Measurements from ENCODE around the gene PPL.

PPL gene

DNA sequence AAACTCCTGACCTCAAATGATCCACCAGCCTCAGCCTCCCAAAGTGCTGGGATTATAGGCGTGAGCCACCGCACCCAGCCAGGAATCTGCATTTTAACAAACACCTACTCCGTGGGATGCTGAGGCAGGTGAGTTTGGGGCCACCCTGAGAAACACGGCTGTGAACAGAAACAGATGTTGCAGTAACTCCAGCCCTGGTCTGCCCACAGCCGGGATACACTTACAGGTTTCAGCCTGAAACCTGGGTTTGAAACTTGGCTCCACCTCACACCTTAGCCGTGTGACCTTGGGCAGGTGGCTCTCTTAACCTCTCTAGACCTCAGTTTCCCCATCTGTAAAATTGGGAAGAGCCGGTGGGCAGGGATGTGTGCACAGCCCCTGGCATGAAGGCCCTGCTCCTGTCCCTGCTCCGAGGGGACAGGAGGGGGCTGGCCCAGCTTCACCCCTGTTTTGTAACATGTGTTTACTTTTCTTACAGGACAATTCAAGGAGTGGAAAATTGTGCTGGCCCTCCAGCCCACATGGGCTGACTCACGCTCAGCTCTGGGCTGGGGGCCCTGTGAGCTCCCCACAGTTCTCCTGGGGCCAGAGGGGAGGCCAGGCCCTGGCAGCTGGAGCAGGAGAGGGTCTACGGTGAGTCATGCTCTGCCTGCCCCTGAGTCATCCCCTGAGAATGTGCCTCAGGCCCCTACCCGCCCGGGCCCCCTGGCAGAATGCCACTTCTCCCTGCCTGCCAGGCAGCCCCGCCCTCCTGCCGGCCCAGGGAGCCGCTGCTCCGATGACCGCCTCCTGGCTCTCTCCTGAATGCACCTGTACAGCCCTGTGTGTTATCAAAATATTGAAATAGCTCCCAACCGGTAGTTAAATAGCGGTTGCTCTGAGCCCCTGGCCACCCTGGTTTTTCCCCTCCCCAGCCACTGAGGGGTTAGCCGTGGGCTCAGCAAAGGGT, 7.7 kb upstream of the PPL start (continued):
- TF ChIP-seq, protein P1, sequence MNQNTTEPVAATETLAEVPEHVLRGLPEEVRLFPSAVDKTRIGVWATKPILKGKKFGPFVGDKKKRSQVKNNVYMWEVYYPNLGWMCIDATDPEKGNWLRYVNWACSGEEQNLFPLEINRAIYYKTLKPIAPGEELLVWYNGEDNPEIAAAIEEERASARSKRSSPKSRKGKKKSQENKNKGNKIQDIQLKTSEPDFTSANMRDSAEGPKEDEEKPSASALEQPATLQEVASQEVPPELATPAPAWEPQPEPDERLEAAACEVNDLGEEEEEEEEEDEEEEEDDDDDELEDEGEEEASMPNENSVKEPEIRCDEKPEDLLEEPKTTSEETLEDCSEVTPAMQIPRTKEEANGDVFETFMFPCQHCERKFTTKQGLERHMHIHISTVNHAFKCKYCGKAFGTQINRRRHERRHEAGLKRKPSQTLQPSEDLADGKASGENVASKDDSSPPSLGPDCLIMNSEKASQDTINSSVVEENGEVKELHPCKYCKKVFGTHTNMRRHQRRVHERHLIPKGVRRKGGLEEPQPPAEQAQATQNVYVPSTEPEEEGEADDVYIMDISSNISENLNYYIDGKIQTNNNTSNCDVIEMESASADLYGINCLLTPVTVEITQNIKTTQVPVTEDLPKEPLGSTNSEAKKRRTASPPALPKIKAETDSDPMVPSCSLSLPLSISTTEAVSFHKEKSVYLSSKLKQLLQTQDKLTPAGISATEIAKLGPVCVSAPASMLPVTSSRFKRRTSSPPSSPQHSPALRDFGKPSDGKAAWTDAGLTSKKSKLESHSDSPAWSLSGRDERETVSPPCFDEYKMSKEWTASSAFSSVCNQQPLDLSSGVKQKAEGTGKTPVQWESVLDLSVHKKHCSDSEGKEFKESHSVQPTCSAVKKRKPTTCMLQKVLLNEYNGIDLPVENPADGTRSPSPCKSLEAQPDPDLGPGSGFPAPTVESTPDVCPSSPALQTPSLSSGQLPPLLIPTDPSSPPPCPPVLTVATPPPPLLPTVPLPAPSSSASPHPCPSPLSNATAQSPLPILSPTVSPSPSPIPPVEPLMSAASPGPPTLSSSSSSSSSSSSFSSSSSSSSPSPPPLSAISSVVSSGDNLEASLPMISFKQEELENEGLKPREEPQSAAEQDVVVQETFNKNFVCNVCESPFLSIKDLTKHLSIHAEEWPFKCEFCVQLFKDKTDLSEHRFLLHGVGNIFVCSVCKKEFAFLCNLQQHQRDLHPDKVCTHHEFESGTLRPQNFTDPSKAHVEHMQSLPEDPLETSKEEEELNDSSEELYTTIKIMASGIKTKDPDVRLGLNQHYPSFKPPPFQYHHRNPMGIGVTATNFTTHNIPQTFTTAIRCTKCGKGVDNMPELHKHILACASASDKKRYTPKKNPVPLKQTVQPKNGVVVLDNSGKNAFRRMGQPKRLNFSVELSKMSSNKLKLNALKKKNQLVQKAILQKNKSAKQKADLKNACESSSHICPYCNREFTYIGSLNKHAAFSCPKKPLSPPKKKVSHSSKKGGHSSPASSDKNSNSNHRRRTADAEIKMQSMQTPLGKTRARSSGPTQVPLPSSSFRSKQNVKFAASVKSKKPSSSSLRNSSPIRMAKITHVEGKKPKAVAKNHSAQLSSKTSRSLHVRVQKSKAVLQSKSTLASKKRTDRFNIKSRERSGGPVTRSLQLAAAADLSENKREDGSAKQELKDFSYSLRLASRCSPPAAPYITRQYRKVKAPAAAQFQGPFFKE (tag by site-specific recombination; IDR thresholded peaks at IDR 0.05; ENCODE audit: borderline replicate concordance), result no peak
- TF ChIP-seq, protein P2, sequence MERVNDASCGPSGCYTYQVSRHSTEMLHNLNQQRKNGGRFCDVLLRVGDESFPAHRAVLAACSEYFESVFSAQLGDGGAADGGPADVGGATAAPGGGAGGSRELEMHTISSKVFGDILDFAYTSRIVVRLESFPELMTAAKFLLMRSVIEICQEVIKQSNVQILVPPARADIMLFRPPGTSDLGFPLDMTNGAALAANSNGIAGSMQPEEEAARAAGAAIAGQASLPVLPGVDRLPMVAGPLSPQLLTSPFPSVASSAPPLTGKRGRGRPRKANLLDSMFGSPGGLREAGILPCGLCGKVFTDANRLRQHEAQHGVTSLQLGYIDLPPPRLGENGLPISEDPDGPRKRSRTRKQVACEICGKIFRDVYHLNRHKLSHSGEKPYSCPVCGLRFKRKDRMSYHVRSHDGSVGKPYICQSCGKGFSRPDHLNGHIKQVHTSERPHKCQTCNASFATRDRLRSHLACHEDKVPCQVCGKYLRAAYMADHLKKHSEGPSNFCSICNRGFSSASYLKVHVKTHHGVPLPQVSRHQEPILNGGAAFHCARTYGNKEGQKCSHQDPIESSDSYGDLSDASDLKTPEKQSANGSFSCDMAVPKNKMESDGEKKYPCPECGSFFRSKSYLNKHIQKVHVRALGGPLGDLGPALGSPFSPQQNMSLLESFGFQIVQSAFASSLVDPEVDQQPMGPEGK (tag by site-specific recombination; IDR thresholded peaks at IDR 0.05), result peak; percentile 100
- TF ChIP-seq, protein P3, sequence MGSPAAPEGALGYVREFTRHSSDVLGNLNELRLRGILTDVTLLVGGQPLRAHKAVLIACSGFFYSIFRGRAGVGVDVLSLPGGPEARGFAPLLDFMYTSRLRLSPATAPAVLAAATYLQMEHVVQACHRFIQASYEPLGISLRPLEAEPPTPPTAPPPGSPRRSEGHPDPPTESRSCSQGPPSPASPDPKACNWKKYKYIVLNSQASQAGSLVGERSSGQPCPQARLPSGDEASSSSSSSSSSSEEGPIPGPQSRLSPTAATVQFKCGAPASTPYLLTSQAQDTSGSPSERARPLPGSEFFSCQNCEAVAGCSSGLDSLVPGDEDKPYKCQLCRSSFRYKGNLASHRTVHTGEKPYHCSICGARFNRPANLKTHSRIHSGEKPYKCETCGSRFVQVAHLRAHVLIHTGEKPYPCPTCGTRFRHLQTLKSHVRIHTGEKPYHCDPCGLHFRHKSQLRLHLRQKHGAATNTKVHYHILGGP (tag by site-specific recombination; IDR thresholded peaks at IDR 0.05), result no peak
- peak; percentile 94 for TF ChIP-seq ZBTB20 (tag by site-specific recombination; IDR thresholded peaks at IDR 0.05)
- no peak for TF ChIP-seq ZNF560 (tag by site-specific recombination; IDR thresholded peaks at IDR 0.05; ENCODE audit: borderline replicate concordance)
- TF ChIP-seq ZNF221 (tag by site-specific recombination; IDR thresholded peaks at IDR 0.05; ENCODE audit: borderline replicate concordance), result peak; percentile 82; the same call in 1 of the 2 replicates
- TF ChIP-seq ZFP69B (tag by site-specific recombination; IDR thresholded peaks at IDR 0.05), result peak; percentile 91
- no peak for TF ChIP-seq ZNF48 (tag by site-specific recombination; IDR thresholded peaks at IDR 0.05)
- peak; percentile 98 for TF ChIP-seq ZNF24 (tag by site-specific recombination; IDR thresholded peaks at IDR 0.05)
- no peak for TF ChIP-seq RBAK (tag by site-specific recombination; IDR thresholded peaks at IDR 0.05)
- no peak for TF ChIP-seq HOXD13 (CRISPR knock-in tag; IDR thresholded peaks at IDR 0.05; ENCODE audit: borderline replicate concordance)
- TF ChIP-seq GLI2 (tag by site-specific recombination; IDR thresholded peaks at IDR 0.05; ENCODE audit: borderline replicate concordance, low read depth), result peak; percentile 81; the same call in 1 of the 2 replicates
- peak; percentile 38; the same call in 1 of the 2 replicates for TF ChIP-seq ZBTB7A (tag by site-specific recombination; IDR thresholded peaks at IDR 0.05; ENCODE audit: low read depth)
- TF ChIP-seq ZNF621 (tag by site-specific recombination; IDR thresholded peaks at IDR 0.05), result no peak
- no peak for TF ChIP-seq ZNF670 (tag by site-specific recombination; IDR thresholded peaks at IDR 0.05; ENCODE audit: low read depth)
- peak; percentile 77 for TF ChIP-seq ZNF843 (tag by site-specific recombination; IDR thresholded peaks at IDR 0.05)
- peak; percentile 70; the same call in 1 of the 2 replicates for TF ChIP-seq ZNF10 (tag by site-specific recombination; IDR thresholded peaks at IDR 0.05)
- peak; percentile 94 for TF ChIP-seq ZNF600 (tag by site-specific recombination; IDR thresholded peaks at IDR 0.05)
- TF ChIP-seq ZNF701 (tag by site-specific recombination; IDR thresholded peaks at IDR 0.05), result no peak
- peak; percentile 61; the same call in 1 of the 2 replicates for TF ChIP-seq ZNF76 (tag by site-specific recombination; IDR thresholded peaks at IDR 0.05; ENCODE audit: borderline replicate concordance, low read depth)
- TF ChIP-seq, protein P4, sequence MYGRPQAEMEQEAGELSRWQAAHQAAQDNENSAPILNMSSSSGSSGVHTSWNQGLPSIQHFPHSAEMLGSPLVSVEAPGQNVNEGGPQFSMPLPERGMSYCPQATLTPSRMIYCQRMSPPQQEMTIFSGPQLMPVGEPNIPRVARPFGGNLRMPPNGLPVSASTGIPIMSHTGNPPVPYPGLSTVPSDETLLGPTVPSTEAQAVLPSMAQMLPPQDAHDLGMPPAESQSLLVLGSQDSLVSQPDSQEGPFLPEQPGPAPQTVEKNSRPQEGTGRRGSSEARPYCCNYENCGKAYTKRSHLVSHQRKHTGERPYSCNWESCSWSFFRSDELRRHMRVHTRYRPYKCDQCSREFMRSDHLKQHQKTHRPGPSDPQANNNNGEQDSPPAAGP (tag by site-specific recombination; IDR thresholded peaks at IDR 0.05), result peak; percentile 100
- TF ChIP-seq ZXDB (tag by site-specific recombination; IDR thresholded peaks at IDR 0.05), result peak; percentile 92
- no peak for TF ChIP-seq MEIS1 (CRISPR knock-in tag; IDR thresholded peaks at IDR 0.05; ENCODE audit: borderline replicate concordance)
- TF ChIP-seq ZNF394 (tag by site-specific recombination; IDR thresholded peaks at IDR 0.05; ENCODE audit: borderline replicate concordance), result peak; percentile 72; the same call in 1 of the 2 replicates
- TF ChIP-seq, protein P5, sequence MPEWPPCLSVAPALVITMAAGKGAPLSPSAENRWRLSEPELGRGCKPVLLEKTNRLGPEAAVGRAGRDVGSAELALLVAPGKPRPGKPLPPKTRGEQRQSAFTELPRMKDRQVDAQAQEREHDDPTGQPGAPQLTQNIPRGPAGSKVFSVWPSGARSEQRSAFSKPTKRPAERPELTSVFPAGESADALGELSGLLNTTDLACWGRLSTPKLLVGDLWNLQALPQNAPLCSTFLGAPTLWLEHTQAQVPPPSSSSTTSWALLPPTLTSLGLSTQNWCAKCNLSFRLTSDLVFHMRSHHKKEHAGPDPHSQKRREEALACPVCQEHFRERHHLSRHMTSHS (tag by site-specific recombination; IDR thresholded peaks at IDR 0.05), result peak; percentile 73; the same call in 1 of the 2 replicates
- peak; percentile 42 for TF ChIP-seq ZNF623 (tag by site-specific recombination; IDR thresholded peaks at IDR 0.05)
- TF ChIP-seq ZNF146 (tag by site-specific recombination; IDR thresholded peaks at IDR 0.05), result peak; percentile 69

Measured in HEK293 (cell line).